Cardiac fibroblast (primary cell): ENCODE results near the gene TSHZ3.

ENCODE experiments used
- DNase-seq, 2 donors: peaks; one replicate each; pipeline versions ENCODE4 v3.0.0 to v3.0.0-alpha.2; 2010; ENCODE audit warnings: low read depth in 2 of 2
- H3K4me3 ChIP-seq, 2 donors: replicated peaks in 1 of 2; 1 replicate in 1 of 2; 2 replicates in 1 of 2; pipeline ENCODE4 v1.5.1; 2011; ENCODE audit warnings: low read depth in 2 of 2, low read length in 2 of 2, mild to moderate bottlenecking in 2 of 2, moderate library complexity in 1 of 2
- TF ChIP-seq, protein P1 (sequence below): IDR thresholded peaks from one replicate; pipeline ENCODE4 v1.5.1; 2011; ENCODE audit warnings: low read depth, mild to moderate bottlenecking, low read length, inconsistent platforms

The TSHZ3 gene

GRCh38 chr19:31300422-31300821 is 48.8 kb downstream of the TSHZ3 start:
- no peak for DNase-seq
- no peak overlapping the region for H3K4me3 ChIP-seq

DNA sequence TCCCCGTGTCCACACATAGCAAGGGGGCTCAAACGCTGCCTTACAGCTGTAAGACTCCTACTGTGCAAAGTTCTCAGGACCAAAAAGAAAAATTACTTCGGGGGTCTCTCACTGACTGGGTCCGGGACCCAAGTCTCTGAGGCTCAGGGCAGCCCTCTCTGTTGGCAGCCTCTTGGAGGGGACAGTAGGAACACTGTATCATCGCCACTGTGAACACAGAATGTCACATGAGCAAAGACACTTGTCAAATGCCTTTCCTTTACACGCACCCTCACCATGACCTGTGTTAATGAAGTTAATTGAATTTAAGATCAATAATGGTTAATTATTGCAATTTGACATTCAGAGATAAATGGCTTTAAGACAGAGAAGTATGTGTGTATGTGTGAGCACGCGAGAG is 49.6 kb downstream of the TSHZ3 start:
- no peak for DNase-seq
- TF ChIP-seq, protein P1, sequence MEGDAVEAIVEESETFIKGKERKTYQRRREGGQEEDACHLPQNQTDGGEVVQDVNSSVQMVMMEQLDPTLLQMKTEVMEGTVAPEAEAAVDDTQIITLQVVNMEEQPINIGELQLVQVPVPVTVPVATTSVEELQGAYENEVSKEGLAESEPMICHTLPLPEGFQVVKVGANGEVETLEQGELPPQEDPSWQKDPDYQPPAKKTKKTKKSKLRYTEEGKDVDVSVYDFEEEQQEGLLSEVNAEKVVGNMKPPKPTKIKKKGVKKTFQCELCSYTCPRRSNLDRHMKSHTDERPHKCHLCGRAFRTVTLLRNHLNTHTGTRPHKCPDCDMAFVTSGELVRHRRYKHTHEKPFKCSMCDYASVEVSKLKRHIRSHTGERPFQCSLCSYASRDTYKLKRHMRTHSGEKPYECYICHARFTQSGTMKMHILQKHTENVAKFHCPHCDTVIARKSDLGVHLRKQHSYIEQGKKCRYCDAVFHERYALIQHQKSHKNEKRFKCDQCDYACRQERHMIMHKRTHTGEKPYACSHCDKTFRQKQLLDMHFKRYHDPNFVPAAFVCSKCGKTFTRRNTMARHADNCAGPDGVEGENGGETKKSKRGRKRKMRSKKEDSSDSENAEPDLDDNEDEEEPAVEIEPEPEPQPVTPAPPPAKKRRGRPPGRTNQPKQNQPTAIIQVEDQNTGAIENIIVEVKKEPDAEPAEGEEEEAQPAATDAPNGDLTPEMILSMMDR, result no peak
- no peak overlapping the region for H3K4me3 ChIP-seq

More at GRCh38 chr19:31300422-31300821, 48.8 kb downstream of the TSHZ3 start:
- TF ChIP-seq, protein P1, result no peak

GRCh38 chr19:31297991-31298390 is 51.2 kb downstream of the TSHZ3 start:
- H3K4me3 ChIP-seq, result no peak overlapping the region
- no peak for DNase-seq
- TF ChIP-seq, protein P1, result no peak

GRCh38 chr19:31296741-31297390 is 52.4 kb downstream of the TSHZ3 start:
- H3K4me3 ChIP-seq, result no peak overlapping the region
- DNase-seq, result no peak
- TF ChIP-seq, protein P1, result no peak

DNA sequence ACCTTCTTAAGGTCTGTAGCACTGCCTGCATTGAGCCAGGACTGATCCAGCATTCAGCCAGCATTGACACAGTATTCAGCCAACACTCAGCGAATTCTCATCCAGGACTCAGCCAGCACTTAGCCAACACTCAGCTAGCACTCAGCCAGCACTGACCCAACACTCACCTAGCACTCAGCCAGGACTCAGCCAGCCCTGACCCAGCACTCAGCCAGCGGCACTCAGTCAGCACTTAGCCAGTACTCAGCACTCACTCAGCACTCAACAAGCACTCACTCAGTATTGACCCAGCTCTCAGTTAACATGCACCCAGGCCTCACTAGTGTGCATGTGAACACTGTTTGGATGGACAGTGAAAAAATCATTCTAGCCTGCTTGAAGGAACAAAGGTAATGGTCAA is 55.0 kb downstream of the TSHZ3 start:
- no peak for DNase-seq
- TF ChIP-seq, protein P1, result no peak
- H3K4me3 ChIP-seq, result no peak overlapping the region

- TF ChIP-seq, protein P1, result no peak
- H3K4me3 ChIP-seq, result no peak overlapping the region
- DNase-seq, result no peak
Measured at GRCh38 chr19:31292639-31293185, 56.5 kb downstream of the TSHZ3 start.
